Amniotic stem cell (primary cell): ENCODE data around the gene AKAP13.

Experiments used
- DNase-seq: peaks from one replicate; lab custom pipeline; 2025; lab: John Stamatoyannopoulos, UW

The AKAP13 gene

DNA sequence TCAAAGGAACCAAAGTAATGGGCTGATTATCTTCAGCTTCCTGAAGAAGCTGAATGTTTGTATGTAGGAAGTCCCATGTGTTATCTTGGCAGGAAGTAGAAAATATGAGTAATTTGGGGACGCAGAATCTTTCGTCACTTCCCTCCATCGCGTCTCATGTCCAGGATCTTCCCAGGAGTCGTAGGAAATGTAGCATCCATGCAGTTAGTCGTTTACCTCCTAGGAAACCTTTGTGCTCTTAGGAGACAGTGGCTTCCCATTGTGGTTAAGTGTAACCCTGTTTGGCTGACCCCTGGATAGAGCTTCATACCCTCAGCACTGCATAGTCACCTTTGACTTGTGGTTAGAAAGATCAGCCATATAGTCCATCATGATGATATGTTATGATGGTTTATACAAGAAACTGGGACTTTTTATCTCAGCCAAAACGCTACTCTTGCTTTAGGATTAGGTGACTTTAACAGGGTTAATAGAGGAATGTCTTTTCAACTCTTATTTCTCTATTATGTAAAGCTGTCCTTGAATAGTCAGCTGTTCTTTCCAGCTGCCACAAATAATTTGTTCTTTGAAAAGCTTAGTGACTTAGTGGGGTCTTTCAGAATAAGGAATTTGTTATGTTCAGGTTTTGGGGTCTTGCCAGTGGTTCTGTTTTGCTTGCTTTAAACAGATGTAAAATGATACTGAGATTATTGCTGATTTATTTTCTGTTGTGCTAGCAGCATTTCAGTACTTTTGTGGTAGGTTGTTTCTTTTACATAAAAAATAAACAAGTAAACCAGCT lies 322.1 kb downstream of the AKAP13 start:
- no peak for DNase-seq

DNA sequence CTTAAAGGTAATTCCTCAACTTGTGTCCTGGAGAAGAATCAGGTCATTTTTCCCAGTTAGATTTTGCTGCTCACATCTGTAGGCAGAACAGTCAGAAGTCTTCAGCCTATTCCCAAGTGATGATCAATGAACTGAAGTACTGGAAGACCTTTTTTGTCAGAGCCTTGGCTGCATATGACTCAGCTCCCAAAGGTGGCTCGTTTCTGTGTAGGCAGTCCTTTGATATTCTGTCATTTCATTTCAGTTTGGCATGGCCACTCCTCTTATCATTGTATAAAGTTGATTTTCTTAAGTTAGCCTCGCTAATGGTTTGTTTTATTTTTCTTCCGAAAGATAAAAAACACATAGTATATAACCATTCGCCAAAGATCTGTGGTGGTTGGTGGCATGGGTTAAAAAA lies 323.7 kb downstream of the AKAP13 start:
- DNase-seq, result no peak

DNA sequence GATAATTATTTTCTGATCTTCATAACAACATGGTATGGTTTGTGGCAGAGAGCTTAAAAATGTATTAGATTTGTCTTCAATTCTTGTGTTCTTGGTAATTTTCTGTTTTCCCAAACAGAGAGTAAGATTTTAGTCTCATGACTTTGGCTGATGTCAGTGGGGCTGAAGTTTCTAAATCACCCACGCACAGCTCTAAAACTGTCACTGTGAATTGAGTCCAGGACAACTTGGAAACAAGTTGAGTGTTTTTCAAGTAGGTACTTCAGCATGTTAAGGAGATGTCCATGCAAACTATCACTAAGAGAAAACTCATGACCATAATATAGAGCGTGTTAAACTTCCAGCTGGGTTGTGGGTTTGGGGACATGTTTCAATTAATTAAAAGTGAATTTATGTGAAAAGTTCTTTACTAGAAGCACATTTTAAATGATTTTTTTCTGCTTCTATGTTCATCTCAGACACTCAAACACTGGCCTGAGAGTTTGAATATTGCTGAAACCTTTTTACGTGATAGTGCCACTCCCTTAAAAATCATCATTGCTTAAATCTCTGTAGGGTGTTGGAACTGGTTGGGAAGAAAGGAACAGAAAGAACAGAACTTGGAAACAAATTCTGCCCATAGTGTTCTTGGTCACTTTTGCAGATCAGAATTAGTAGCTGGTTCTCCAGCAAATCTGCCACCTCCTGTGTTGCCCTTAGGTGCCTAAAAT lies 324.5 kb downstream of the AKAP13 start:
- DNase-seq, result no peak

DNA sequence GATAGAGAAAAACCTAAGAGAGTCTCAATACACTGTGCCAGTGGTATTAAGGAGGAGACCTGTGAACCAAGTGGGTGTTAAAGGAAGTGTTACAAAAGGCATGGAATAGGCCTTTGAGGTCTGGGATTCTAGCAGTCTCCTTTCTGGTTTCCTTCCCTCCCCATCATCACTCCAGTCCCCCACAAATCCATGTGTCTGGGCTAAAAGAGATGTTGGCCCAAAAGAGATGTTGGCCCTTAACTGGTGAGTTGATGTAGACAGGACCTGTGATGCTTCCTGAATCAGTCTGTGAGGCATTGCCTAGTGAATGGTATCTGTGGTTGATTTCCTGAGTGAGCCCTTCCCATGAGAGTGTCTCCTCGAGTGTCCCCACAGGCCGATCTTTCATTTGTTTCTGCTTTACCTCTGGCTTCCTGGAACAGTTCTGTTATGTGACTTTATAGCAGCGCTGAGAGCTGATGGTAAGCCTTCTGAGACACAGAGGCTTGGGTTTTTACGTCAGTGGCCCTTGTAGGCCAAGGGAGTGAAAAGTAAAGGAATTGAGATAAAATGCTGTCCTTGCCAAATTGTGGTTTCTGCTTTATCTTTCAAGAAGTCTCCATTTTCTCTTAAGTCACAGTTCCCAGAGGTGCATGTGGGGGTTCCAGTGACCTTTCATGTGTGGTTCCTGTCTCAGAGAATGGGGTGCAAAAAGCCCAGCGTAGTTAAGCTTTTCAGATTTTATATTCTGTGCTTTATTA lies 326.5 kb downstream of the AKAP13 start:
- DNase-seq, result no peak

DNA sequence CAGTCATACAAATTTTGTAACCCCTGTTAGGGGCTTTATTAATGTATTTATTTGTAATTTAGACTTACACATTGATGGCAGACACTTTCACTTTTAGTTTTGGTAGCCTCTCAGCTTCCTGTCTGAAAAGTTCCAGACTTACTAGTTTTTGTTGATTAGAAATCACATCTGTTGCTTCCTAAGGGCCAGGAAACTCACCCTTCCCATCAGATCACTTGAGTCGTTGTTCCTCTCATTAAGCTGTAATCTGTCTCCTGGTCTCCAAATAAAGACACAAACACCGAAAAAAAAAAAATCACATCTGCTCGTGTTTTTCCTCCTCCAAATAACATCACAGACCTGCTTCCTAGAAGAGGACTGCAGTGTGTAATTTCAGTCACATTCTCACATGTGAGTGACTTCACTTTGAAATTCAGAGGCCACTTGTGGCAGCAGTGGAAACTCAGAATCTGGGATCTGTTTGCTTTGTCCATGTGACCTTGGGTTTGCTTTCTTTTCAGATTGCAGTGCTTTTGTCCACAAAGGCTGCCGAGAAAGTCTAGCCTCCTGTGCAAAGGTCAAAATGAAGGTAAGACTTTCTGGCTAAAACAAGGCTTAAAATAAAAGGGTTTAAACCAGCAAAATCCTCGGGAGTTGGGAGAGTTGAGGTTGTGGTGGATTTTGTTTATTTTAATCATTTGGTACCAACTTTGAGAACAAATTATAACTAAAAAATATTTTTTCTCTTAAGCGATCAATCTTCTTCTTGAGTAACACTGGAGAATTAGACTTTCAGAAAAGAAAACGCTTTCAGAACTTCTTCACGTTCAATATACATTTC lies 327.3 kb downstream of the AKAP13 start:
- DNase-seq, result no peak

DNA sequence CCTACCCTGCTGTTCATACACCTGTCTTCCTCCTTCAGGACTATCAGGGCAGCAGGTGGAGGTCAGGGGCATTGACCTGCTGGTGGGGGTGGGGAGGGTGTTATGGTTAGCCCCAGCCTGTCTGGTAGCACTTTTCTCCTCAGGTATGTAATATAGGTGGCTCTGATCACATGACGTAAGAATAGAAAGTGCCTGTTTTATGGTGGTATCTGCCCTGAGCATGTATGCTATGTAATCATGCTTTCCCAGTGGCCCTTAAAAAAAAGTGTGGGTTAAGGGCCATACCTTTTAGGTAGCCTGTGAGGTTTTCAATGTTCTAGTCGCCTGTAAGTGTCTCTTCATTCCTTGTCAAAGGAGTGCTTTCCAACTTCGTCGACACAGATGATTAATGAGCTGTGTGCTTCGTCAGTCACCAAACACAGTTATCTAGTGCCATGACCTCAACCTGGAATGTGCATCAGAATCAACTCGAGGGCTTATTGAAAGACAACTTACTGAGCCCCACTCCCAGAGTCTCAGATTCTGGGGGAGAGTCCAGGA lies 328.1 kb downstream of the AKAP13 start:
- no peak for DNase-seq

DNA sequence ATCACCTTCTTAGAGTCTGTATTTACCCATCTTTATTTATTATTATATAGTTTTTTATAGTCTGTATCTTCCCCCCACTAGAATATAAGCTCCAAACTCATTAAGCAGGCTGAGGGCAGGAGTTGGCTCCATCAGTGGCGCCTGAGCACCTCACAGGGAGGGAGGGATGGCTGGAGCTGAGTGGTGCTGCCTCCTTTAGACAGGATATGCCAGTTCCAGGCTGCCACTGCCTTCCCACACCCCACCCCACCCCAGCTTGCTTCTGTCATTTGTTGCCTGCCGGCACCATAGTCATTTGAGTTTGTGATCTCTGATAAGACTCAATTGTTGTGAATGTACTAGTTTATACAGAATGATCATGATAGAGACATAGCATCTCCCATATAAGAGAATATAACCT lies 328.8 kb downstream of the AKAP13 start:
- DNase-seq, result no peak

DNA sequence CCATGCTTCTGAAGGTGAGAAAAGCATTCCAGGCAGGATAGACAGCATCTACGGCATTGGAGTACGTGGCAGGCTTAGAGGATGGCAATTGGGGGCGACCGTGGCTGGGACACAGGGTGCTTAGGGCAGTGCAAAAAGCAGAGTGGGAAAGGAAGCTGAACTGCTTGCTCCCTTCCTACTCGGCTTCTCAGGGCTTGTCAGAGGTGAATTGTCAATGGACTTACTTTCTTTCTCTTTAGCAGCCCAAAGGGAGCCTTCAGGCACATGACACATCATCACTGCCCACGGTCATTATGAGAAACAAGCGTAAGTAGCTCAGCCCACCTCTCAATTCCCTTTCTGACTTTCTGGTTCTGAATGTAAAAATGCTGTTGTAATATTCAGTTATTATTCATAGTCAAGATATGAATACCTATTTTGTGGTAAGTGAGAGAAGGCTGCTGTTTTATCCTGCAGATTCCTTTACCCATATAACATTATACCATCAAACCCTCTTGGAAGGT lies 330.0 kb downstream of the AKAP13 start:
- DNase-seq, result no peak

DNA sequence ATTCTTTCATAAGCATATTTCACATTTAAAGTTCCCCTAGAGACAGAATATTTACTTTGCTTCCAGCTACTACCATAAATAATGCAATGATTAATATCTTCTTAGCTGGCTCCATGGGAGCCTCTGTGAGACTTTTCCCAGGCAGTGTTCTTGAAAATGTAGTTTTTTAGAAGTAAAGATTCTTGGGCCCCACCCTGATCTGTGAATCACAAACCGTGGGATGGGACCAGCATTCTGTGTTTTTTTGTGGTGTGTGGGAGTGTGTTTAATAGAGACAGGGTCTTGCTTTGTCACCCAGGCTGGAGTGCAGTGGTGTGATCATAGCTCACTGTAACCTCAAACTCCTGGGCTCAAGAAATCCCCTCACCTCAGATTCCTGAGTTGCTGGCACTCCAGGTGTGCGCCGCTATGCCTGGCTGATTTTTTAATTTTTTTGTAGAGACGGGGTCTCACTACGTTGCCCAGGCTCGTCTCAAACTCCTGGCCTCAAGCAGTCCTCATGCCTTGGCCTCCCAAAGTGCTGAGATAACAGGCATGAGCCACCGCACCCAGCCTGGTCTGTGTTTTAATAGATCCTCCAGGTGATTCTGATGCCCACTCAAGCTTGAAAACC lies 331.3 kb downstream of the AKAP13 start:
- DNase-seq, result no peak

DNA sequence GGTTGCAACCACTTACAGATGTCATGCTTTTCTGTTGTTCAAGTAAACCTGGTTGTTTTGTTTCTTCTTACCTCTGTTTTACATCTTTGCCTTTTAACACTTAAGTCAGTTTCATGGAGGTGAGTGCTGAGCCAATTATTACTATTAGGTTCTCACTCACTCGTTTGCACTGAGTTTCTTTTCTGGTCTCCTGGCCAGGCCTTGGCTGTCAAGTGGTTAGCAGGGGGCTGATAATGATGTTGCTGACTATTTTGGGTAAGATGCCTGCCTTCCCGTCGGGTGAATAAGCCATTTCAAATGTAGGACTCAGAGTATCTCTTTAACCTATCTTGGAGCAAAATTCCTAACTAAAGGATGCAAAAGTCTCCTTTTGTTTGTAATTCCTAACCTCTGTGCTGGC lies 335.9 kb downstream of the AKAP13 start:
- no peak for DNase-seq

DNA sequence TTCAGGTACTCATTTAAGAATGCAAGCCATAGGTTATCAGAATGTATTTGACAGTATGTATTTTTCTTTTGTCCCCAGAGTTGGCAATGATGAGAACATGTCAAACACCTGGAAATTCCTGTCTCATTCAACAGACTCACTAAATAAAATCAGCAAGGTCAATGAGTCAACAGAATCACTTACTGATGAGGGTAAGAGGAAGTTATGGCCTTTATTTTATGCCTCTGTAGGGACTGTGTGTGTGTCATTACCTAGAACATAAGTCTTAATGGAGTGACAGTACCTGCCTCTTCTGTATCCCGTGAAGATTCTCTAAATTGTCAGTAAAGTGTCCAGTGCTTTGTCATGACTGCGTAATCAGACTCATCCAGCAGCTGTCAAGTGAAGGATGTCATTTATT lies 336.8 kb downstream of the AKAP13 start:
- DNase-seq, result no peak

DNA sequence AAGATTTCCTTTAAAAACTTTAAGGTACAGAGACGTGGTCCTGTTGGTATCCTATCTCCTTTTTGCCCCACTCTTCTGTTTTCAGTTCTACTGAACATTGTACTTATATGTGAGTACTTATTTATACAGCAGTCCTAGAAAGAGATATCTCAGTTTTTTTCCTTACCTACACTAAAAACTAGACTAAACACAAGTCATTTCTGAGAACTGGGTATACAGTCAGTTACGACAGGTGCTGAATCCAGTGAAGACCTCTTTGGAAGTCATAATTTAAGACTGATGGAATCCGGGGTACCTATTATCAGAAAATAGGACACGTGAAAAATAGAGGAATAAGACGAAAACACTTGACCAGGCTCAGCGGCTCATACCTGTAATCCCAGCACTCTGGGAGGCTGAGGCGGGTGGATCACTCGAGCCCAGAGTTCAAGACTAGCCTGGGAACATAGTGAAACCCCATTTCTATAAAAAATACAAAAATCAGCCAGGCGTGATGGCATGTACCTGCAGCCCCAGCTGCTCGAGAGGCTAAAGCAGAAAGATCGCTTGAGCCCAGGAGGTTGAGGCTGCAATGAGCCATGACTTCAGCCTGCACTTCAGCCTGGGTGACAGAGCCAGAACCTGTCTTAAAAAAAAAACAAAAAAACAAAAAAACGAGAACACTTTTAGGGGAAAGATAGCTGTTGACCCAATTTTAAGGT lies 338.0 kb downstream of the AKAP13 start:
- no peak for DNase-seq

DNA sequence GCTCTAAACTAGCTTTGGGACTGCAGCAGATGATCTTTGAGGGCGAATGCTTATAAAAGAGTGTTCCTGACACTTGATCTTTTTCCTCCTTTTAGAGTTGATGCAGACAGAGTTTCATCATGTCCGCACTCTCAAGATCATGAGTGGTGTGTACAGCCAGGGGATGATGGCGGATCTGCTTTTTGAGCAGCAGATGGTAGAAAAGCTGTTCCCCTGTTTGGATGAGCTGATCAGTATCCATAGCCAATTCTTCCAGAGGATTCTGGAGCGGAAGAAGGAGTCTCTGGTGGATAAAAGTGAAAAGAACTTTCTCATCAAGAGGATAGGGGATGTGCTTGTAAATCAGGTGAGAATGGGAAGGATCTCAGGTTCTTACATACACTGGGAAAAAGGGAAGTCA lies 338.6 kb downstream of the AKAP13 start:
- DNase-seq, result no peak

DNA sequence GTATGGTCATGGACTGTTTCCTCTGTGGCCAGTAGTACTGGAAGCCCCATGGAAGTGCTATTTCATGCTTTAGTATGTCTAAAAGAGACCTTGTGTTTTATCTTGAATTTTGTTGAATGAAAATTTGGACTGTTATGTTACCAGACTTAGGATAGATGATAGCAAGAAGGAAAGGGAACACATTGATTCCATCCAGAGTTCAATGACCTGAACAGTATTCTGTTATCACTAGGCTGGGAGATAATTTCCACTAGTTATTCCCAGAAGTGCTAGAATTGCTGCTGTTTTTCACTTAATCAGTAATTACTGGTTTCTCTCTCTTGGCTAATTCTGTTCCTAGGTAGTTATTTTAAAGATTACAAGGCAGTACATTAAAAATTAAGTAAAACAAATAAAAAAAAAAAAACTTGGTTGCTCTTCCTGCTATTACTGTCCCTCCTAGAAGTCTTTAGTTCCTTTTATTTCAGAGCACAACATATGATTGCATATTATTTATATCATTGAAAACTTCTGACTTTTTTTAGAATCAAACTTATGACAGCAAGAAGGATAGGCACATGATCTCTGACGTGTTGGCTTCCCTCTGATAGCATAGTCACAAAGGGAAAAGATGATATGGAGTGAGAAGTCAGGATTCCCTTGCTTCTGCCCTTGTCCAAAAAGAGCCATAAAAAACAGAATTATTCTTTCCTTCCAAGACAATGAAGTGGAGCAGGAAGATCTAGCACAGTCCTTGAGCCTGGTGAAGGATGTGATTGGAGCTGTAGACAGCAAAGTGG lies 342.2 kb downstream of the AKAP13 start:
- no peak for DNase-seq

DNA sequence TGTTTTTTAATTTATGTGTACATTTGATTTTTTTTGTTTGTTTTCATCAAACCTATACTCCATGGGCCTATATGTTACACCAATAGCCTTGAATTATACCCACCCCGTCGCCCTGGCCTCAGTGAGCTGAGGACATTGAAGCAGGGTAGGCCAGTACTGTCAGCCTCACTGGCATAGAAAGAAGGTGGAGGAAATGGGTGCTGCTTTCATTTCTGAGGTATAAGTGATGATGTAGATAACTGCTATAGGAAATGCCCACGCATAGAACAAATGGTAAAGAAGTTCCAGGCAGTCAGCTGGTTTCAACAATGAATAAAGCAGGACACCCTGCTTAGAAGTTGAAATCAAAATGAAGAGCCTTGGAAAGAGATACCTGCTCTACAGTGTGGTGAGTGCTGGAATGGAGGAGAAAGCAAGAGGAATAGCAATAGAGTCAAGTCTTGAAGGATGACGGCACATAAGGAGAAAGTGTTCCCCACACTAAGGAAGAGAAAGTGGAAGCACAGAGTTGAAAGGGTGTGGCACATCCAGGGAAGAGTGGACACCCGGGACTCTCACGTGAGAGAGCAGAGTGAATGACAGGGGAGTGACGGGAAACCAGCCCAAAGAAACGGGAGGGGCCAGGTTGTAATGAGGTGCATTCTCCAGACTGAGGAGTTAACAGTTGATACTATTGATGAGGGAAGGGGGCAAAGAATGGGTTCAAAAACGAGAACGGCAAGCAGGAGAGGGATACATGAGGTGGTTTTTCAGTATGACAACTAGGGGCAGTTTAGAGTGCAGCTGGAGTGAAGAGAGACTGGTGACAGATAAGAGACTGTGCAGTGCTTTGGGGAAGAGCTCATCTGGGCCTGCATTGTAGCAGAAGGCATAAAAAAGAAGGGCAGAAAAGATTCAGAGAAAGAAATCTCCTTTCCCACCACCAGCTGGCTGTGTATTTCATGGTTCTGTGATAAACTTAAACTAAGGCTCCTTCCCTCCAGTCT lies 343.9 kb downstream of the AKAP13 start:
- no peak for DNase-seq

DNA sequence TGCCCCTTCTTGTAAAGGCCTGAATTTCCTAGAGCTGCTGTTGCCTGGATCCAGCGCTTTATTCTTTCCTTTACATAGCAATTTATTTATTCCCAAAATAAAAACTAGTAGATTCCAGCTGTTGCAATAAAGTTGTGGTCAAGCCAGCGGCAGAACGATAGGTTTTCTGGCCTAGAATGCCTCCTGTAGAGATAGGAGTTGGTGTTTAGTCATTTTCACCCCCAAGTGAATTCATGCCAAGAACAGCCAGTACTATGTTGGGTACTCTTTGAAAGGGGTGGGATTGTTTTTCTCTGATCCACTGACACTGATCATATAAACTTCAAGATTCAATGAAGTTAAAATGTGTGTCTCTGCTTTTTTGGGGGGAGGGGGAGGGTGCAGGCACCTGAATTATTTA lies 344.6 kb downstream of the AKAP13 start:
- DNase-seq, result no peak

DNA sequence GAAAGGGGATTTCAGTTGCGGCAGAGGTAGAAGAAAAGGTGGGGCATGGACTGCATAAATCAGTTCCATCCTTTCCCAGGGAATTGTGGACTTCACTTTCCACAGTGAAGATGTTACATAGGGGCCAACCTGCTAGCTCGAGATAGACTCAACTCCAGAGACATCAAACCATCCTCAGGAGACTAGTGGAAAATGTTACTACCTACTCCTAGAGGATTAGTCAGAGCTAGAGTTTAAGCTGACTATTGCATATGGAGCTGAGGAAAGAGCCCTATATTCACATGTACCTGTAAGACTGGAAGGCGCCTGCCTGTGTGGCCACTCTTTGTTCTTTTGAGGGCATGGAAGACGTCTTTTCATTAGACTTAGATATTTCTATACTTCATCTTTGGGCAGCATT lies 345.2 kb downstream of the AKAP13 start:
- DNase-seq, result no peak

DNA sequence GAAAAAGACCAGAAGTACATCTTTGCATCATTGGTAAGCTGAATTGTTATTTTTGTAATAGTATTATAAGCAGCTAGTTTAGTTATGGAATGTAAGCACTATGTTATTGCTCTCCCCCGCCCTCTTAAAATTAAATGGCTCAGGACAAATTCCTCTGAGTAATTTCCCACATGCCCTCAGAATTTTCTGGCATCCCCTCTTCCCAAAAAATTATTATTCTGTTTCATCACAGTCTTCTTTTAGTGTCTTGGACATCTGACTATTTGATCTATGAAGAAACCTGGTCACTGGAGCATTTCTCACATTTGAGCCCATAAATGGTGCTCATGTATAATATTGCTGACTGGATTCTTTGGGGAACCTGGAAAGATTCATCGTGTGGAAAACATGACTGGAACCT lies 346.1 kb downstream of the AKAP13 start:
- DNase-seq, result no peak

DNA sequence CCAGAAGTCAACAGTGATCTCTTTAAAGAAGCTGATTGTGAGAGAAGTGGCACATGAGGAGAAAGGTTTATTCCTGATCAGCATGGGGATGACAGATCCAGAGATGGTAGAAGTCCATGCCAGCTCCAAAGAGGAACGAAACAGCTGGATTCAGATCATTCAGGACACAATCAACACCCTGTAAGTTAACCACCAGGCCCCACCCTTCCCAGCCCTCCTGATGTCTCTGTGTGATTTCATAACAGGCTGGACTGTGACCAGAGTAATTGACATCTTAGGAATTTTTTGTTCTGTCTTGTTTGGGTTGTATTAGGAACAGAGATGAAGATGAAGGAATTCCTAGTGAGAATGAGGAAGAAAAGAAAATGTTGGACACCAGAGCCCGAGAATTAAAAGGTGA lies 346.7 kb downstream of the AKAP13 start:
- no peak for DNase-seq
